SIG-M5 treated with dmso at 0.1 percent for 504 hours (cell line): ENCODE data around the gene SRSF6.
"Not testable (repeated sequence)": the region's sequence is repeated elsewhere in the genome, so short reads cannot be mapped to it uniquely, and the experiment has no call there.

Experiments used
- DNase-seq: peaks from one replicate; lab custom pipeline; 2025; ENCODE audit not compliant: unreplicated experiment; lab: John Stamatoyannopoulos, UW

The SRSF6 gene

DNA sequence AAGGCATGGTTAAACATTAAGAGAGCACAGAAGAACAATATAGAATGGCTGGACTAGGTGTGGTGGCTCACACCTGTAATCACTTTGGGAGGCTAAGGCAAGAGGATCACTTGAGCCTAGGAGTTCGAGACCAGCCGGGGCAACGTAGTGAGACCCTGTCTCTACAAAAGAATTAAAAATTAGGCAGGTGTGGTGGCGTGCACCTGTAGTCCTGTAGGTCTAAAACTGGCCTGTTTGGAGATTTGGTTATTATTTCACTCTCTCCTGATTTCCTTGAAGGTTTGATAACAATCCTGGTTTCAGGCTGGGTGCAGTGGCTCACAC is 15.6 kb downstream of the SRSF6 start:
- DNase-seq: no peak

DNA sequence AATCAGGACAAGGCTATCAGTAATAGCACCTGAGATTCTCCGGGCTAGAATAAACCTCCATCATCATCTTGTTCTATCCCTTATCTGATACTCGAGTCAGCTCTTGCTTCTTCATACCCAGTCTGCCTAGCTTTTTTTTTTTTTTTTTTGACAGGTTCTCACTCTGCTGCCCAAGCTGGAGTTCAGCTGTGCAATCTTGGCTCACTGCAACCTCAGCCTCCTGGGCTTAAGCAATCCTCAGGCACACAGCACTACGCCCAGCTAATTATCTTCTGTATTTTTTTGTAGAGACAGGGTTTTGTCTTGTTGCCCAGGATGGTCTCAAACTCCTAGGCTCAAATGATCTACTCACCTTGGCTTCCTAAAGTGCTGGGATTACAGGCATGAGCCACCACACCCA is 19.5 kb downstream of the SRSF6 start:
- DNase-seq: no peak

DNA sequence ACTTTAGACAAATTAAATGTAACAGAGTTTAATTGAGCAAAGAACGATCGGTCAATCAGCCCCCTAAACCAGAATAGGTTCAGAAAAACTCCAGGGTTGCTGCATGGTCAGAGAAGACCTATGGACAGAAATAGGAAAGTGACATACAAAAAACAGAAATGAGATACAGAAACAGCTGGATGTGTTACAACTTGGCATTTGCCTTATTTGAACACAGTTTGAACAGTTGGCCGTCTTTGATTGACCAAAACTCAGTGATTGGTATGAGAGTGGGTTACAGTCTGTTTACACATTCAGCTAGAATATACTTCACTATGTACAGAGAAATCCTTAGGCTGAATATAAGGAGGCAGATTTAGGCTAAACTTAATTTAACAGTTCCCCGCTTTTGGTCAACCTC is 19.9 kb downstream of the SRSF6 start:
- no peak for DNase-seq

DNA sequence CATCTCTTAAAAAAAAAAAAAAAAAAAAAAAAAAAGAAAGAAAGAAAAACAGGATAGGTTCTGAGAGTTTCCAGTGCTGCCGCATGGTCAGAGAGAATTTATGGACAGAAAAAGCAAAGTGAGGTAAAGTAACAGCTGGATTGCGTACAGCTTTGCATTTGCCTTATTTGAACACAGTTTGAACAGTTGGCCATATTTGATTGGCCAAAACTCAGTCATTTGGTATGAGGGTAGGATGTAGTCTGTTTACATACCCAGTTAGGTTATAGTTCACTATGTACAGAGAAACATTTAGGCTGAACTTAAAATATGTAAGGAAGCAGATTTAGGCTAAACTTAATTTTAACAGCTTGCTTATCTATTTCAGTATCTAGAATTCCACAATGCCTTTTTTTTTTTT is 32.3 kb downstream of the SRSF6 start:
- no peak for DNase-seq

DNA sequence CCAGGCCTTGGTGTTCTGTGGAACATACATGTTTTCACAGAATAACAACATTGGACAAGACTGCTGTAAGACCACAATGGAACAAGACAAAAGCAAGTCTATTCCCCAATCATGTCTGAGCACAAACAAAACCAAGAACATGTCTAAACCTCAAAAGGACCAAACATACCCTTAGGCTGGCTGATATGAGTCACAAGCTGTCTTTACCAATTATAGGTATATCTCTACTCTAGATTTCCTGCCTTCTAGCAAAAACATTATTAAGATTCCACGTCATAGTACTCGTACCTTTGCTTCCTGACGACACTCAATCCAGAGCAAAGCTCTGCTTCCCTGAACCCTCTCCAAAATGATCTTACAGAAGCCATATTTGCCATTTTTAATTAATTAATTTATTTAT is 34.4 kb downstream of the SRSF6 start:
- no peak for DNase-seq

DNA sequence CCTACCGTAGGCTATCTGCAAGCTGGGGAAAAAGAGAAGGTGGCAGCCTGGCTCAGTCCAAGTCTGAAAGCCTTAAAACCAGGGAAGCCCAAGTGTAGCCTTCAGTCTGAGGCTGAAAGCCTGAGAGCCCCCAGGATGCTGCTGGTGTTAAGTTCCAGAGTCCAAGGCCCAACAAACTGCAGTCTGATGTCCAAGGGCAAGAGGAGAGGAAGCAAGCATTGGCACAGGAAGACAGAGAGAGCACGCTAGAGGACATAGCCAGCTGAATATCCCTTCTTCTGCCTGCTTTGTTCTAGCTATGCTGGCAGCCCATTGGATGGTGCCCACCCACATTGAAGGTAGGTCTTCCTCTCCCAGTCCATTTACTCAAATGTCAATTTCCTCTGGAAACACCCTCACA is 37.7 kb downstream of the SRSF6 start:
- DNase-seq: no peak

DNA sequence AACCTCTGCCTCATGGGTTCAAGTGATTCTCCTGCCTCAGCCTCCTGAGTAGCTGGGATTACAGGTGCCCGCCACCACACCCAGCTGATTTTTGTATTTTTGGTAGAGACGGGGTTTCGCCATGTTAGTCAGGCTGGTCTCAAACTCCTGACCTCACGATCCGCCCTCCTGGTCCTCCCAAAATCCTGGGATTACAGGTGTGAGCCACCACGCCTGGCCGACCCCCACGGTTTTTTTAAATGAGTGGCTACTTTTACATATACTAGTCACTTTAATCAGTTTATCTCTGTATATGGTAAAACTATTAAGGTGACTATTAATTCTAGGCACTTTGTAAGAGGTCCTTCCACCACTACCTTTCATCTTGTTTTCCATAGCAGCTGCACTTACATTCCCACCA is 44.3 kb downstream of the SRSF6 start:
- DNase-seq: not testable (repeated sequence)

DNA sequence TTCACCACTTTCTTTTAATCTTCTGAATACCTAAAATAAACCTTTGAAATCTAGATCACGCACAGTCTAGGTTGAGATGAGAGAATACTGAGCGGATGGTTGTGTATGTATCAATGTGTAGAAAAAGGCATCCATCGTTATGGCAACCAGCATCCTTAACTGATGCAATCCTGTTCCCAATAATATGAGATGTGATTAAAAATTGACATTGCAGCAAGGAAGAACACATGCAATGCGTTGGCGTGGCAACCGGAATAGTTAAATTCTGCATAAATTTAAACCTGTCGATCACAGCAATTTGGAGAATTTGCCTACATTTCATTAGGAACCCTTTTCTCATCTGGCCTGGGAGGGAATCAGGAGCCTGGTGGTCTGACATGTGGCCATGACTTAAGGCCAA is 48.5 kb downstream of the SRSF6 start:
- no peak for DNase-seq

DNA sequence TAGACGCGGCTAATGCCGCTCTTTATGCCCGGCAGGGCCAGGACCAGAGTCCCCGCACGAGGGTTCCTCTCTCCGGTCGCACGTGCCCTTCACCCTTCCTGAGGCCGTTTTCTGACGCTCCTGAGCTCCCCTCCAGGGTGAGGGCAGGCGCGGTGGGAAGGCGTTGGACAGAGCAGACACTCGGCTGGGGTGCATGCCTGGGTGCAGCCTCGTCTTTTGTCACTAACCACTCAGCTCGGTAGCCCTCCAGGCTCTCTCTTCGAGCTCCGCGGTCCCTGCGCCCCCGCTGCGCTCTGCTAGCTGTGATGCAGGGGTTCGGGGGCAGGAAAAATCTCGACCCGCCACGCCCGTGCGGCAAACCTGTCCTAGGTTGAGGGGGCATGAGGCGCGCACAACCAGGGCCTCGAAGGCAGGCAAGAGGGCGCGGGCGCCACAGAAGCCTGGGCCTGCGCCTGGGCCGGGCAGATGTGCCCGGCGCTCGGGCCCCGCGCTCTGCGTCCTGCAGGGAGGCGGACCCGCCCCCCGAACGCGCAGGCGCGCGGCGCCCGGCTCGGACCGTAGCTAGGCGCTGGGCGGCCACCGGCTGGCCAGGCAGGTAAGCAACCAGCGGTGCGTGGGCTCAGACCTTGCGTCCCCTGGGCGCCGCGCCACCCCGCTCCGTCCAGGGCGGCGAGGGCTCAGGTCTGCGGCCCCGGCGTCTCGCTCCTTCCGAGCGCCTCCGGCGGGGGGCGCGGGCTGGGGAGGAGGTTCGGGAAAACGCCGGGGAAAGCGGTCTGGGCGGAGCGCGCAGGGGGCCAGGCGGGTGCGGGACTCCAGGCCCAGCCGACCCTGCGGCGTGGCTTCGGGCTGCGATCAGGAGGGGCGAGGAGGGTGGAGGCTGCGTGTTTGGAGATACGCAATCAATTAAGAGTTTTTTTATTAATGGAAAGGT is 49.7 kb downstream of the SRSF6 start, which contains the start of gene L3MBTL1:
Gene L3MBTL1, plus strand, starts transcription at position 548 of the 931 bp plus-strand sequence. CDS start 5,807 bp downstream, outside the sequence.
- DNase-seq: no peak

DNA sequence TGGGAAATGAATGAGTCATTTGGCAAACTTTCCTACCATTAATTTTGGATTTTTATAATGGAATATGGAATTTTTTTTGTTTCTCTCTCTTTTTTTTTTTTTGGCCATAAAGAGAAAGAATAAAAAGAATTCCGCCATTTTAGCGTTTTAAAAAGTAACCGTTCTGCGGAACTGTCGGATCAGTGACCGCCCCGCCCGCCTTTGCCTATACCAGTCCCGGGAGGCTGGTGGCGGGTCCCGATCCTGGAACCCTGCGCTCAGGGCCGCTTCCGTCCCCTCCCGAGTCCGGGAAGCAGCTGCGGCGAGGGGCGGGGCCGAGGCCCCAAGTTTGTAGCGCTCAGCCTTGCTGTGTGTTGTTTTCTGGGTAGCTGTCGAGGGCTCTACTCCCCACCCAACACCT is 50.4 kb downstream of the SRSF6 start:
- no peak for DNase-seq

DNA sequence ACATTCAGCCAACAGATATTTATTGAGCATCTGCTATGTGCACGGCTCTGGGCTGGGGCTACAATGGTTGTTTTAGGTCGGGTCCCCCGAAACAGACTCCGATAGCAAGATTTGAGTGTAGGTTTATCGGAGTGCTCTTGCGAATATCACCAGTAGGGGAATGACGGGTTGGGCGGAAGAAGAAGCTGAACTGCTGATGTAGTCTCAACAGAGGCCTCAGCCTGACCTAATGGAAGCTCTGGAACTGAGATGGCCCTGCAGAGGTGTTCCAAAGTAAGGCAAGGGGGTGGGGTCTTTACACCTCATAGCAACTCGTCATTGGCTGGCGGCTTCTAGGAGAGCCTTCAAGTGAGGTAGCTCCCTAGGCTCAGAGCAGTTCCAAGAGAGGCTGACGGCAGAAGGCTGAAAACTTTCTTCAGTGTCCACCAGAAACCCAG is 50.9 kb downstream of the SRSF6 start:
- DNase-seq: no peak

DNA sequence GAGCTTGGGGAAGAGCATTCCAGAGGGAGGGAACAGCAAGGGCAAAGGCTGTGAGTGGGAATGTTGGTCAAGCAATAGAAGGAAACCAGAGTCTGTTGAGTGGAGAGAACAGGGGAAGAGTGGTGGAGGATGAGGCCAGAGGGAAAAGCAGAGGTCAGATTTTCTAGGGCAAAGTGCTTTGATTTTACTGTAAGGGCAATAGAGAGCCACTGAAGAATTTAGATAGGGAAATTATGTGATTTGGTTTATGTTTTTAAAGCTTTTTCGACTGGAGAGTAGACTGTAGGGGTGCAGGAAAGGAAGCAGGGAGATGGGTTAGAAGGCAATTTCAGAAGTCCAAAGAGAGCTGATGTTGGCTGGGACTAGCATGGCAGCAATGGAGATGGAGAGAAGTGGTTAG is 54.2 kb downstream of the SRSF6 start:
- DNase-seq: no peak

DNA sequence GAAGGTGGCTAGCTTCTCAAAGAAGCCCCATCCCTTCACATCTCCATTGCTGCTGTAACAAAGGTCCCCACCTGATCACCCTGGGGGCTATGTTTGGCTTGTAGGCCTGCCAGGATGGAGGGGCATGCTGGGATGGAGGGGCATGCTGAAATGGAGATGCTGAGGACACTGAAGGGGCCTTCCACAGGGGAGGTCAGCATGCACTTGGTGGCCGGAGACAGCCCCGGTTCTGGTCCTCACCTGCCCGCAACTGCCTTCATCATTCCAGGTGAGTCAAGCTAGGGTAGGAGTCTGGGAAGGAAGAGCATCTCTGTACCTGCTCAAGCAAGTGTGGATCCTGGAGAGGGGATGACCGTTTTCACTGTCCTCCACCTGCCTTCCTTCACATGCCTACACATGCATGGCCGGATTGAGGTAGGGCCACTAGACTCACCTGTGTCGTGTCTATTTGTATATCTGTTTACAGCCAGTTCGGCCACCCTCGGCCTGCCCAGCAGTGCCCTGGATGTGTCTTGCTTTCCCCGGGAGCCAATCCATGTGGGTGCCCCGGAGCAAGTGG is 55.8 kb downstream of the SRSF6 start:
- no peak for DNase-seq
